ENCODE results near the gene HS2ST1.

HS2ST1 gene

GRCh38 chr1:86990826-86991225, 76.4 kb downstream of the HS2ST1 start:
- TF ChIP-seq CTCF (IDR thresholded peaks at IDR 0.05; ENCODE audit: extremely low read depth, missing control alignments), result no peak
- no peak for DNase-seq (ENCODE audit: low spot score)

- TF ChIP-seq CTCF (IDR thresholded peaks at IDR 0.05; ENCODE audit: extremely low read depth, missing control alignments), result no peak
- DNase-seq (ENCODE audit: low spot score), result no peak
Observed at GRCh38 chr1:86991549-86992186, 77.2 kb downstream of the HS2ST1 start.

GRCh38 chr1:86992861-86993260, 78.4 kb downstream of the HS2ST1 start:
- no peak for TF ChIP-seq CTCF (IDR thresholded peaks at IDR 0.05; ENCODE audit: extremely low read depth, missing control alignments)
- DNase-seq (ENCODE audit: low spot score), result no peak

GRCh38 chr1:86993269-86993985, 79.0 kb downstream of the HS2ST1 start:
- TF ChIP-seq CTCF (IDR thresholded peaks at IDR 0.05; ENCODE audit: extremely low read depth, missing control alignments), result no peak
- no peak for DNase-seq (ENCODE audit: low spot score)

- DNase-seq (ENCODE audit: low spot score), result no peak
Observed at GRCh38 chr1:86994061-86994460, 79.6 kb downstream of the HS2ST1 start.

GRCh38 chr1:86997538-86997937, 83.1 kb downstream of the HS2ST1 start:
- no peak for TF ChIP-seq CTCF (IDR thresholded peaks at IDR 0.05; ENCODE audit: extremely low read depth, missing control alignments)
- no peak for DNase-seq (ENCODE audit: low spot score)

More at GRCh38 chr1:86994061-86994460, 79.6 kb downstream of the HS2ST1 start:
- TF ChIP-seq CTCF (IDR thresholded peaks at IDR 0.05; ENCODE audit: extremely low read depth, missing control alignments), result no peak

GRCh38 chr1:86998280-86998679, 83.8 kb downstream of the HS2ST1 start:
- no peak for DNase-seq (ENCODE audit: low spot score)
- no peak for TF ChIP-seq CTCF (IDR thresholded peaks at IDR 0.05; ENCODE audit: extremely low read depth, missing control alignments)
